ENCODE data around the gene TRIOBP. TPM values are rescaled to one million over a fixed set of nuclear protein-coding genes. Genes with fewer than 3 reads are reported as not detected.

Gene TRIOBP, protein sequence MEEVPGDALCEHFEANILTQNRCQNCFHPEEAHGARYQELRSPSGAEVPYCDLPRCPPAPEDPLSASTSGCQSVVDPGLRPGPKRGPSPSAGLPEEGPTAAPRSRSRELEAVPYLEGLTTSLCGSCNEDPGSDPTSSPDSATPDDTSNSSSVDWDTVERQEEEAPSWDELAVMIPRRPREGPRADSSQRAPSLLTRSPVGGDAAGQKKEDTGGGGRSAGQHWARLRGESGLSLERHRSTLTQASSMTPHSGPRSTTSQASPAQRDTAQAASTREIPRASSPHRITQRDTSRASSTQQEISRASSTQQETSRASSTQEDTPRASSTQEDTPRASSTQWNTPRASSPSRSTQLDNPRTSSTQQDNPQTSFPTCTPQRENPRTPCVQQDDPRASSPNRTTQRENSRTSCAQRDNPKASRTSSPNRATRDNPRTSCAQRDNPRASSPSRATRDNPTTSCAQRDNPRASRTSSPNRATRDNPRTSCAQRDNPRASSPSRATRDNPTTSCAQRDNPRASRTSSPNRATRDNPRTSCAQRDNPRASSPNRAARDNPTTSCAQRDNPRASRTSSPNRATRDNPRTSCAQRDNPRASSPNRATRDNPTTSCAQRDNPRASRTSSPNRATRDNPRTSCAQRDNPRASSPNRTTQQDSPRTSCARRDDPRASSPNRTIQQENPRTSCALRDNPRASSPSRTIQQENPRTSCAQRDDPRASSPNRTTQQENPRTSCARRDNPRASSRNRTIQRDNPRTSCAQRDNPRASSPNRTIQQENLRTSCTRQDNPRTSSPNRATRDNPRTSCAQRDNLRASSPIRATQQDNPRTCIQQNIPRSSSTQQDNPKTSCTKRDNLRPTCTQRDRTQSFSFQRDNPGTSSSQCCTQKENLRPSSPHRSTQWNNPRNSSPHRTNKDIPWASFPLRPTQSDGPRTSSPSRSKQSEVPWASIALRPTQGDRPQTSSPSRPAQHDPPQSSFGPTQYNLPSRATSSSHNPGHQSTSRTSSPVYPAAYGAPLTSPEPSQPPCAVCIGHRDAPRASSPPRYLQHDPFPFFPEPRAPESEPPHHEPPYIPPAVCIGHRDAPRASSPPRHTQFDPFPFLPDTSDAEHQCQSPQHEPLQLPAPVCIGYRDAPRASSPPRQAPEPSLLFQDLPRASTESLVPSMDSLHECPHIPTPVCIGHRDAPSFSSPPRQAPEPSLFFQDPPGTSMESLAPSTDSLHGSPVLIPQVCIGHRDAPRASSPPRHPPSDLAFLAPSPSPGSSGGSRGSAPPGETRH (N-terminal part only)
- total RNA-seq: 94.7 TPM

DNA sequence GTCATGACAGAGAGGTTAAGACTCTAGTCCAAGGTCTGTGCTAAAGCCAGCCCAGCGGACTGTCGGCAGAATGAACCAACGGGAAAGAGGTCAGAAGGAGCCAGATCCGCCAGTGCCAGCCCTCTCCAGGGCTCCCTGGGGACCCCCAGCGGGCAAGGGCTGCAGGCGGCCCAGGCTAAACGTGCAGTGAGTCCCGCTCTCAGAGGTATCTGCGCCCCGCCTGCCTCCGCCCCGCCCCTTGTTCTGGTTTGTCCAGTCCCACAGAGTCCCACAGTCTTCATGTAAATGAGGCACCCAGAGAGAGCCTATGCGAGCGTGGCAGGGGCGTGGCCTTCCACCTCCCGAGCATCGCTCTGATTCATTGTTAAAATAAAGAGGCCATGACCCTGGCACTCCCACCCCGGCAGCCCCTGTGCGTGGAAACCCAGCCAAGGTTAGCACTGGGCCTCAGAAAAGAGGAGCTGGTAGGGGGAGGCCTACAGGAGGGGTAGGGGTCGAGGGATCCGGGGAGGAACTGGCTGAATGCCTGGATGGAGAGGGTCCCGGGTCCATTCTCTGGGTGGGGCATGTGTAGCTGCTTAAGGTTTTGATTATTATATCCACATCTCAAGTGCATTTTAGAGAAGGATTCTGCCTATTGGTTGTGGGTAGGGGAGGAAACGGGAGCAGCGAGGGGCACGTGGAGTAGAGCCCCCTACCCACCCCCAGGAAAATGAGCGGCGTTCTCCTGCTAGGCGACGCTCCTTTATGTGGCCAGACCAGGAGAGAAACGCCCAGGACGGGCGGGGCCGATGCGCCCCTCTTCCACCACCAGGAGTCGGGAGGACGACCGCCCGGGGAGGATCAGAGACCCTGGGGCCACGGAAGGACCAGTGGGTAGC lies at the start of gene TRIOBP:
TRIOBP (plus strand) TSS at position 392 of the 881 bp plus-strand sequence. CDS start 4,318 bp downstream, outside the sequence.

GRCh38 chr22:37658133-37659065 lies 38.4 kb upstream of the TRIOBP start, which contains the start of gene PDXP:
PDXP (plus strand) TSS chr22:37658723; CDS start chr22:37658783, 60 bp downstream.

GRCh38 chr22:37674951-37675929 lies 21.6 kb upstream of the TRIOBP start, which contains the start of gene LGALS1:
LGALS1 (plus strand) TSS chr22:37675636; CDS start chr22:37675703, 67 bp downstream.

DNA sequence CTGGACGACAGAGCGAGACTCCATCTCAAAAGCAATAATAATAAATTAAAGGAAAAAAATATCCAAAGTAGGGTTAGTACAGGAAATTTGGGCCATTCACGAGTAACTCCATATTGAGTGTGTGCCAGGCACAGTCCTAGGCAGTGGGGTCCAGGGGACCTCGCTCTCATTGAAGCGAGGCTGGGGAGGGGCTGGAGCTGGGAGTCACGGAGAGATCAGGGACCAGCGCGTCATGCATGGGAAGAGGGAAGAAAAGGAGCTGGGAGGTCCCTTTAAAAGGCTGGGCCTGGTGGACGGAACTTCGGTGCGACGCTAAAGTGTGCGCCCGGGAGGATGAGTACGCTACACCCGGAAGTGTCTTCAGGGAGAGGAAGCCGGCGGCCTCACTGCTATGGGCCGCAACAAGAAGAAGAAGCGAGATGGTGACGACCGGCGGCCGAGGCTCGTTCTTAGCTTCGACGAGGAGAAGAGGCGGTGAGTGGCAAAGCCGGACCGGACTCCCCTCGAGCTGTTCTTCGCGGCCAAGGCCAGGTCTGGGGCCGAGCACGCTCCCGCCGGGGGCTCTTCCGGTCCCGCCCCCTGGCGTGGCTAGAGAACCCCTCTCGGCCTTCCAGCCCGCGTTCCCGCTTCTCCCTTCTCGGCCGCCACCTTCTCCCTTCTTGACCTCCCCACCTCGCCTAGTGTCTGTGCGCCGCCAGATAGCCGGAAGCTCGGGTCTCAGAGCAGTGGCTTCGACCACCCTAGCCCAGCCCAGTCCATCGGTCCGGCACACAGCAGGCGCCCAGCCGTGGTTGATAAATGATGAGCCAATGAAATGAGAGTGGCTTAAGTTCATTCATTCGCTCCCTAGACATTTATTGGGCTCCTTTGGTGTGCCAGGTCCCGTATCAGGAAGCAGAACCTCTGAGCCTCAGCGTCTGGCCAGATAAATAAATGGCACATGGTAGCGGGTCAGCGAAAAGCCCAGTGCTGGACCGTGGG lies 10.6 kb upstream of the TRIOBP start, which contains the start of gene NOL12:
NOL12 (plus strand) TSS at position 342 of the 981 bp plus-strand sequence; CDS start at position 392, 50 bp downstream.

DNA sequence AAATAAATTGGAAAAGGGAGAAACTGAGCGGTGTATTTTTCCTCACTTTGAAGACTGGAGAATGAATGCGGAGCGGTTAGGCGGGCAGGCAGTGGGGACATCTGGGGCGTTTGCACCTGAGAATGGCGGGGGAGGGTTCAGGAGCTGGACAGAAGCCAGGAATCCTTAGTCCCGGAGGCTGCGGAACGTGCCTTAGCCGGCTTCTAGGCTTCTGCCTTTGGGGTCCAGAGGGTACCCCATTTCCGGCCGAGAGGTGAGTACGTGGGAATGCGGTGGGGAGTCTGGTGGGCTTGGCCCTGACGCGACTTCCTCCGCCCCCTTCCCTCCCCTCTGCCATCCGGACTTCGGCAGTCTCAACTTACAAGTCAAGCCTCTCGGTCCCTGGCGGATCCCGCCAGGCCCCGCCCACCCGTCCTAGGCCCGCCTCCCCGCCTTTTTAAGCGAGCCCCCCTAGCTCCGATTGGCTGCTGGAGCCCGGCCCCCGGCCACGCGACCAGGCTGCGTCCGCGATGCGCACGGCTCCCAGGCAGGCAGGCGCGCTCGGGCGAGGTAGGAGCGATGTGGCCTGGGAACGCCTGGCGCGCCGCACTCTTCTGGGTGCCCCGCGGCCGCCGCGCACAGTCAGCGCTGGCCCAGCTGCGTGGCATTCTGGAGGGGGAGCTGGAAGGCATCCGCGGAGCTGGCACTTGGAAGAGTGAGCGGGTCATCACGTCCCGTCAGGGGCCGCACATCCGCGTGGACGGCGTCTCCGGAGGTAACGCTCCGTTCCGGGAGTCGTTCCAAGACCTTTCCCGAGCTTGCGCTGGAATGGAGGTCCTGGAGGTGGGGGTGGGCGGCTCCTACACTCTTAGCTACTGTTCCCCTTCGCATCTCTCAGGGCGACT lies 110.8 kb downstream of the TRIOBP start, which contains the start of gene GCAT:
GCAT (plus strand) TSS at position 525 of the 884 bp plus-strand sequence; CDS start at position 559, 34 bp downstream.

DNA sequence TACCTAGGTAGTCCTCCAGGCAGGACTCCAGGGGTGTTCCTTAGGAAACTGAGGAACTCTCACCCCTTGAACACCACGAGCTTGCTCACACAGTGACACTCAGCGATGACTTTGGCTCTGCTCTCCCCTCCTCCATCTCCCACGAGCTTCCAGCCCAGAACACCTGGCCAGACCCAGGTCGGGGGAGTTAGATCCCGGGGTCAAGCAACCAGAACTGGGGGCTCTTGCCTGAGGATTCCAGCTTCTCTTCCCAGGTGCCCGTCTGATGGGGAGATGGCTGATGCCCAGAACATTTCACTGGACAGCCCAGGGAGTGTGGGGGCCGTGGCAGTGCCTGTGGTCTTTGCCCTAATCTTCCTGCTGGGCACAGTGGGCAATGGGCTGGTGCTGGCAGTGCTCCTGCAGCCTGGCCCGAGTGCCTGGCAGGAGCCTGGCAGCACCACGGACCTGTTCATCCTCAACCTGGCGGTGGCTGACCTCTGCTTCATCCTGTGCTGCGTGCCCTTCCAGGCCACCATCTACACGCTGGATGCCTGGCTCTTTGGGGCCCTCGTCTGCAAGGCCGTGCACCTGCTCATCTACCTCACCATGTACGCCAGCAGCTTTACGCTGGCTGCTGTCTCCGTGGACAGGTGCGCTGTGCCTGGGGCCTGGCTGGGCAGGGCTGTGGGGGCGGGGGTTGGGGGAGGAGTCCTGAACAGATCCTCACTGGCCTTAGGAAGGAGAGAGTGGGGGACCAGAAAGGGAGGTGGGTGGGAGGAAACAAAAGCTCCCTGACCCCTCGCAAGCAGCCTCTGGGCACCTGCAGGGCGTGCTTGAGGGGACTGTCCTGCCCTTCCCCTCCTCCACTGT lies 126.5 kb downstream of the TRIOBP start, which contains the start of gene GALR3:
GALR3 (plus strand) TSS at position 249 of the 852 bp plus-strand sequence; CDS start at position 274, 25 bp downstream.

Small RNA genes lying within 50 kb of the gene (small RNA-seq; reads per million reads assigned to genes)
- 0.16 reads per million for gene RN7SL385P (ENCODE audit: low replicate concordance)

Other genes with a start within 250 kb of the TRIOBP start
- 9.6 TPM for gene MFNG, start 210.7 kb upstream of the TRIOBP start, total RNA-seq
- gene CARD10, start 177.6 kb upstream of the TRIOBP start, total RNA-seq: 18.7 TPM
- 40.2 TPM for gene CDC42EP1, start 136.6 kb upstream of the TRIOBP start, total RNA-seq
- 8.2 TPM for gene LGALS2, start 117.0 kb upstream of the TRIOBP start, total RNA-seq
- gene GGA1, start 88.2 kb upstream of the TRIOBP start, total RNA-seq: 52.0 TPM
- gene SH3BP1, start 57.4 kb upstream of the TRIOBP start, total RNA-seq: 11.7 TPM
- gene PDXP, start 38.3 kb upstream of the TRIOBP start, total RNA-seq: 11.3 TPM
- 895 TPM for gene LGALS1, start 21.4 kb upstream of the TRIOBP start, total RNA-seq
- 13.5 TPM for gene NOL12, start 10.7 kb upstream of the TRIOBP start, total RNA-seq
- gene GCAT, start 110.9 kb downstream of the TRIOBP start, total RNA-seq: 16.9 TPM
- 0.23 TPM for gene GALR3, start 126.3 kb downstream of the TRIOBP start, total RNA-seq
- 23.7 TPM for gene ANKRD54, start 147.3 kb downstream of the TRIOBP start, total RNA-seq
- 592 TPM for gene EIF3L, start 152.4 kb downstream of the TRIOBP start, total RNA-seq
- gene MICALL1, start 209.2 kb downstream of the TRIOBP start, total RNA-seq: 26.1 TPM

All from metanephros (tissue), 2 donors.